NCI-H1417 treated with DMSO at 0.1 percent for 48 hours (cell line): ENCODE measurements around the gene ZNF646.
A peak's percentile ranks its signal among the peaks of the same experiment; 100 is the strongest.
"Not testable (repeated sequence)": the region's sequence is repeated elsewhere in the genome, so short reads cannot be mapped to it uniquely, and the experiment has no call there.

ENCODE experiments used
- DNase-seq: peaks from one replicate; lab custom pipeline; 2025; lab: John Stamatoyannopoulos, UW

Gene ZNF646

GRCh38 chr16:31083981-31084380, 9.8 kb downstream of the ZNF646 start:
- DNase-seq, result no peak

- no peak for DNase-seq
These were observed 10.5 kb downstream of the ZNF646 start for GRCh38 chr16:31084584-31085302.

- no peak for DNase-seq
These were observed 11.2 kb downstream of the ZNF646 start for GRCh38 chr16:31085411-31085810.

- DNase-seq, result no peak
These were observed 11.8 kb downstream of the ZNF646 start for GRCh38 chr16:31085873-31086628.

- no peak for DNase-seq
These were observed 12.3 kb downstream of the ZNF646 start for GRCh38 chr16:31086629-31086906.

DNA sequence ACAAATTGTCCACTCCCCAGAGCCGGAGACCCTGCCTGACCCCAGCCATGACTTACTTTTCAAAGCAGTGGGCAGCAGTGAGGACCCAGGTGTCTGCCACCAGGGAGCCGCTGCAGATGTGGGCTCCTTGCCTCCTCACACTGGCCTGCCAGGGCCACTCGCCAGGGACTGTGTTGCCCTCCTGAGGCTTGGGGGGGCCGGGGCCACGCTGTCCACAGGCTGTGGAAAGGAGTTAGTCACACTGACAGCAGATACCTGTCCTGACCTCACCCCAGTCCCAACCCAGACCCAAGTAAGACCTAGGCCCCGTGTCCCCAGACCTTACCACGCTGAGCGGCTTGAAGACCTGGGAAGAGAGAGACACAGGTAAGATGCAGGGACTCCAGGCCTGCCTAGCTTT, 13.3 kb downstream of the ZNF646 start:
- DNase-seq, result no peak

- DNase-seq, result no peak
These were observed 13.7 kb downstream of the ZNF646 start for GRCh38 chr16:31087971-31088370.

- no peak for DNase-seq
These were observed 14.4 kb downstream of the ZNF646 start, which contains the start of gene PRSS53 for GRCh38 chr16:31088459-31089183. PRSS53 (minus strand) TSS chr16:31088943; CDS start chr16:31088809, 134 bp downstream.

DNA sequence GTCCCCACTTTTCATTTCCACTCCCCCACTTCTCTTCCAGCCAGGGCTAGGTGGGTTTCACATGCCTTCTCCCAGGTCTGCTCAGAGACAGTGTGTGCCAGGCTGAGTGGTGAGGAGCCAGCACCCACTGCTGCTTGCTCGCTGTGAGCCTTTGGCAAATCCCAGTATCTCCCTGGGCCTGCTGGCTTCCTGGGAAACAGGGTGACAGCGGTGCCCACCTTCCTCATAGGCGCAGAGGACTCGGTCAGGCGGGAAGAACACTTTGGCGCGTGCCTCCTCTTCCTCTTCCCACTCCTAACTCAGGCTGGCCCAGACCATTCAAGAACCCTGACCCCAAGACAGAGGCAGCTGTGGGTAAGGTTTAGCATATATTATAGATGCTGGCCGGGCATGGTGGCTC, 15.0 kb downstream of the ZNF646 start:
- no peak for DNase-seq

DNA sequence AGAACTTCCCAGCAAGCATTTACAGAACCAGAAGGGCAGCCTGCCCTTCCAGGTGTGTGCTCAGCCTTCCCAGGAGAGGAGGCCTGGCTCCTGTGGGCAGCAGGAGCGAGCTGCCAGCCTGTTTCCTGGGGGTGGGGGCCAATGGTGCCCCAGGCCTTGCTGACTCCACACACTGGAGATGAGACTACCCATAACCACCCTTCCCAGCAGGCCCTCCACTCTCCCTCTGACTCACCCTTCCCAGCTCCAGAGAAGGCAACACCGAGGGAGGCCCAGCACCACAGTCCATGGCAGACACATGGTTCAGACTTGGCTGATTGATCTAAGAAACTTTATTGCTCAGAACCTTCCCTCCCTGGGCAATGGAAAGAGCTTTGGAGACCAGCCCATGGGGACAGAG, 16.3 kb downstream of the ZNF646 start:
- no peak for DNase-seq

- no peak for DNase-seq
These were observed 18.1 kb downstream of the ZNF646 start for GRCh38 chr16:31092330-31092729.

- DNase-seq, result no peak
These were observed 19.0 kb downstream of the ZNF646 start for GRCh38 chr16:31093132-31093703.

DNA sequence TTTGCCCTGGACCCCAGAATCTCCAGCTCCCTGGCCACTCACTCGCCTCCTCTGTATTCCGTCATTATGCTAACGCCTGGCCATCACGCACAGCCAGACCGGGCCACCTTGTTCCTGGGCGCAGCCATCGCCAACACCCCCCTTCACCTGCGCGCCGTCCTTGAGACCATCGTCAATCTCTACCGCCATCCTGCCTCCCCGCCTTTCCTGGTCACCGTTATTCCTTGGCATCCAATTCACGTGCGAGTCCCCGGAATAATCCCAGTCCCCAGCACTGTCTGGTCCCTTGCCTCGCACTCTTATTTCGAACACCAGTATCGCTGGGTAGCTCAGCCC, 19.8 kb downstream of the ZNF646 start:
- DNase-seq, result no peak

DNA sequence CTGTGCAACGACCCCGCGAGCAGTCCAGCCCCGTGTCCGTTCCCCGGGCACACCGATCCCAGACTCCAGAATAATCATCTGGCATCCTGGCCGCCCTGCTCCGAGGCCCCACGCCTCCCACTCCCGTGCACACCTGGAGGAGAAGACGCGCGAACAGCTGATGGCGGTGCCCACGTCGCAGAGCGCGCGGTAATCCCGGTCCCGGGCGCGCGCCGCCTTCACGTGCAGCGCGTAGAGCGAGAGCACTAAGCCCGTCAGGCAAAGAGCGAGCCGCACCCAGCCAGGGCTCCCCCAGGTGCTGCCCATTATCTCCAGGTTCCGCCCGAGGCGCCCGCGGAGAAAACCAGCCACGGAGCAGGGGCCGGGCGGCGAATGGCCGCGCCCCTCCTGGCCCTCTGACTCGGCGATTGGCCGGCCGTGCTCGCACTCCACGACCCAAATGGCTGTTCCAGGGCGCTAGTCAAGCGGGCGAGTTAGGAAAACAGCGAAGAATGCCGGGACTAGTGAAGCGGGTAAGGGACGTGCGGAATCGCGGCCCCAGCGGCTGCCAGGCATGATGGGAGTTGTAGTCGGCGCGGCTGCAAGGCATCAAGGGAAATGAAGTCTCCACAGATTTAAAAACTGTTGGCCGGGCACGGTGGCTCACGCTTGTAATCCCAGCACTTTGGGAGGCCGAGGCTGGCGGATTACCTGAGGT, 20.4 kb downstream of the ZNF646 start, which contains the start of gene VKORC1:
Gene VKORC1, minus strand, starts transcription at position 374 of the 697 bp plus-strand sequence. Its CDS starts 68 bp downstream, at position 306.
- peak; percentile 86 for DNase-seq

DNA sequence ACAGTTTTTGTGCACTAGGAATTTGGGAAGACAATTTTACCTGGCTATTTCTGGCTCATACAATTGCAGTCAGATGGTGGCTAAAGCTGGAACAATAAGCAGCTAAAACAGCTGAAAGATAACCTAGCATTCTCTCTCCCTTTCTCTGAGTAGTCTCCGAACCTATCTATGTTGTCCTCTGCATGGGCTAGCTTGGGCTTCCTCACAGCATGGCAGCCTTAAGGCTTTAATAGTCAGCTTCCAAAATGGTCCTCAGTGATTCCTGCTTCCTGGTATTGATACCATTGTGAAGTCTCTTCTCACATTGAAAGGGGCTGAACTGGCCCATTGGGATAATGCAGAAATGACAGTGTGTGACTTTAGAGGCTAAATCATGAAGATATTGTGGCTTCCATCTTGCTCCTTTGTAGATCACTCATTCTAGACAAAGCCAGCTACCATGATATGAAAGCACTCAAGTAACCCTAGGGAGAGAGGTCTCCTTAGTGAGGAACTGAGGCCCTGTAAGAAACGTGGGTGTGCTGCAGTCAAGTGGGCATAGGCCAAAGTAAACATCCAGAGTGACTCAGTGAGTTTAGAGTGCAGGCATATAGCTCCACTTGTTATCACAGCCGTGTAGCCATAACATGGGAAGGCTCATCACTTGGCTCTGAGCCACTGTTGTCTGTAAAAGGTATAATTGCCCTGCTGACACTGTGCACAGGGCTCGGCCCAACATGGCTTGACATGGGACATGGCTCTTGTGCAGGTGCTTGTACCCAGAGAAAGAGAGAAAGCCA, 25.8 kb downstream of the ZNF646 start:
- DNase-seq, result no peak

DNA sequence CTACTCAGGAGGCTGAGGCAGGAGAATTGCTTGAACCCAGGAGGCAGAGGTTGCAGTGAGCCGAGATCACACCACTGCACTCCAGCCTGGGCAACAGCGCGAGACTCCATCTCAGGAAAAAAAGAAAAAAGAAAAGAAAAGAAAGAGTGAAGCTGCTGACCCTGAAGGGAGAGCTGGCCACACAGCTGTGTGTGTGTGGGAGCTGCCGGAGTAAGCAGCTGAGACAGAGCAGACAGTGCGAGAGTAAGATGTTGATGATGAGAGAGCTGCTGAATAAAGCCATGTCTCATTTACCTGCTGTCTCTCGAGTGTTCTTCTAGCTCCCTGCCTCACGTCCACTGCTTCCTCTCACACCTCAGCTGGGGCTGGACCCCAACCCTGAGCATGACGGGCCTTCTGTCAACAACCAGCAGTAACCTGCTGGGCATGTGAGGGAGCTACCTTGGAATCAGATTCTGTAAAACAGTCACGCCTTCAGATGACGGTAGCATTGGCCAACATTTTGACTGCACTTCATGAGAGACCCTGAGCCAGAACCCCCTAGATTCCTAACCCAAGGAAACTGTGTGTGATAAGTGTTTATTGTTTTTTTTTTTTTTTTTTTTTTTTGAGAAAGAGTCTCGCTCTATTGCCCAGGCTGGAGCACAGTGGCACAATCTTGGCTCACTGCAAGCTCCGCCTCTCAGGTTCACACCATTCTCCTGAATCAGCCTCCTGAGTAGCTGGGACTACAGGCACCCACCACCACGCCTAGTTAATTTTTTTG, 26.8 kb downstream of the ZNF646 start:
- DNase-seq, result not testable (repeated sequence)

GRCh38 chr16:31105677-31106213, 31.5 kb downstream of the ZNF646 start:
- no peak for DNase-seq

DNA sequence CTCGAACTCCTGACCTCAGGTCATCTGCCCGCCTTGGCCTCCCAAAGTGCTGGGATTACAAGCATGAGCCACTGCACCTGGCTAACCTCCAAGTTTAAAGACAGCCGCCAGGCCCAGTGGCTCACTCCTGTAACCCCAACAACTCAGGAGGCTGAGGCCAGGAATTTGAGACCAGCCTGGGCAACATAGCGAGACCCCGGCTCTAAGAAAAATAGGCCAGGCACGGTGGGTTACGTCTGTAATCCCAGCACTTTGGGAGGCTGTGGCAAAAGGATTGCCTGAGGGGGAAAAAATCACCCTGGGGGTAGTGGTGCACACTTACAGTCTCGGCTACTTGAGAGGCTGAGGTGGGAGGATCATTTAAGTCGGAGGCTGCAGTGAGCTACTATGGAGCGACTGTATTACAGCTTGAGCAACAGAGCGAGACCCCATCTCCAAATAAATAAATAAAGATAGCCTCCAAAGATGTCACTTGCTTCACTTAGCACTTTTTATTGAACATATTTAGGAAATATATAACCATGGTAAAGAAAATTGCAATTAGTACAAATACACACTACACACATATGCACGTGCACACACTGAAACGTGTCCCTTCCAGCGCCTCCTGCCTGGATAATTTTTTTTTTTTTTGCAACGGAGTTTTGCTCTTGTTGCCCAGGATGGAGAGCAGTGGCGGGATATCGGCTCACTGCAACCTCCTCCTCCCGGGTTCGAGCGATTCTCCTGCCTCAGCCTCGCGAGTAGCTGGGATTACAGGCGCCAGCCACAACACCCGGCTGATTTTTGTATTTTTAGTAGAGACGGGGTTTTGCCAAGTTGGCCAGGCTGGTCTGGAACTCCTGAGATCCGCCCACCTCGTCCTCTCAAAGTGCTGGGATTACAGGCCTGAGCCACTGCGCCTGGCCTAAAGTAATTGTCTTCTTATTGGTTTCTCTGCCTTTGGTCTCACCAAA, 32.6 kb downstream of the ZNF646 start:
- no peak for DNase-seq

GRCh38 chr16:31107465-31107867, 33.2 kb downstream of the ZNF646 start:
- no peak for DNase-seq
